HG02943 (cell line): ENCODE measurements around the gene RAPGEF4.
"Not testable (repeated sequence)": the region's sequence is repeated elsewhere in the genome, so short reads cannot be mapped to it uniquely, and the experiment has no call there.

ENCODE experiments used
- ATAC-seq: cut with Tn5 transposase; IDR thresholded peaks from one replicate; pipeline ENCODE4 v1.9.1; 2021; ENCODE audit warnings: mild to moderate bottlenecking, low read depth, moderate library complexity; ENCODE audit not compliant: unreplicated experiment

The RAPGEF4 gene

DNA sequence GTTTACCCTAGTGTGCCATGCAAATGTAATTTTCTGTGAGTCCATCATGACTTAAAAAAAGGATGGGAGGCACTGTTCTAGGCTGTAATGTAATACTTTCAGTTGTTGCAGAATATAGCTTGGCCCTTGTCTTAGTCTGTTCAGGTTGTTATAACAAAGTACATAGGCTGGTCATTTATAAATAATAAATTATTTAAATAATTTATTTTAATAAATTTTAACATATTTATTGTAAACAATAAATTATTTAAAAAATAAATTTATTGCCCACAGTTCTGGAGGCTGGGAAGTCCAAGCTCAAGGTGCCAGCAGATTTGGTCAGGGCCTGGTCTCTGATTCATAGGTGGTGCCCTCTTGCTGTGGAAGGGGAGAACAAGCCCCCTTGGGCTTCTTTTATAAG is 35.2 kb downstream of the RAPGEF4 start:
- ATAC-seq, result no peak

DNA sequence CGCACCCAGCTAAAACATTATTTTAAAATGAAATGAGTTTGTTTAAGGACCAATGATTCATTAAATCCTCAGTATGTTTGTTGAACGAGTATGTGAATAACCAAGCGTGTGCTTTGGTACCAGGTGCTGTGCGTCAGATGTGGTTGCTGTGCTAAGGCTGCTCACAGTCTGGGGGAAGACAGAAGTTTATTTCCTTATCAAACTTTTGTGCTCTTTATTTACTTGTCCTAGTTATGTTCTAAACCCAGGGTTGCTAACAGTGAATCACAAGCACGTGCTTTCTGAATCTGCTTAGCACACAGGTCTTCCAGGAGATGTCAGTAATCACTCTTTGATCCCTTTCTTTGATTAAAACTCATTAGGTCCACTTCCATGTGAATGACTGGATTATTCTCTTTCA is 37.0 kb downstream of the RAPGEF4 start:
- no peak for ATAC-seq

- no peak for ATAC-seq
Observed at GRCh38 chr2:172774302-172774701, 38.7 kb downstream of the RAPGEF4 start.

GRCh38 chr2:172775319-172775718 is 39.7 kb downstream of the RAPGEF4 start:
- ATAC-seq, result no peak

DNA sequence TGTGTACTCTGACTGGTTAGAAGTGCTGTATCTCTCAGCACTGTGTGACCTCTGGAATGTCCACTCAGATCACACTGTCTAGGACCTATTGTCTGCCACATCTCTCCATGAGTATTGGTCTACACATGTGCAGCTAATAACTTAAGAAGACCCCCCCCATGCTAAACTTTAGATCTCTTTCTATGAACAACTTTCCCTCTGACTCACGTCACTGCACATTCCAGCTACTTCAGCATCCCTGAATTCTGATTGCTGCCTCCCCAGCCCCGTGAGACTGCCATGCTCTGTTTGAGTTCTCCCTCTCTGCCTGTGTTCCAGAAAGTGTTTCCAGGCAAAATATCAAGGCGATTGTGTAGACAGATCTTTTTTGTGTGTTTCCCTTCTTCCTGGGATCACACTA is 41.8 kb downstream of the RAPGEF4 start:
- no peak for ATAC-seq

DNA sequence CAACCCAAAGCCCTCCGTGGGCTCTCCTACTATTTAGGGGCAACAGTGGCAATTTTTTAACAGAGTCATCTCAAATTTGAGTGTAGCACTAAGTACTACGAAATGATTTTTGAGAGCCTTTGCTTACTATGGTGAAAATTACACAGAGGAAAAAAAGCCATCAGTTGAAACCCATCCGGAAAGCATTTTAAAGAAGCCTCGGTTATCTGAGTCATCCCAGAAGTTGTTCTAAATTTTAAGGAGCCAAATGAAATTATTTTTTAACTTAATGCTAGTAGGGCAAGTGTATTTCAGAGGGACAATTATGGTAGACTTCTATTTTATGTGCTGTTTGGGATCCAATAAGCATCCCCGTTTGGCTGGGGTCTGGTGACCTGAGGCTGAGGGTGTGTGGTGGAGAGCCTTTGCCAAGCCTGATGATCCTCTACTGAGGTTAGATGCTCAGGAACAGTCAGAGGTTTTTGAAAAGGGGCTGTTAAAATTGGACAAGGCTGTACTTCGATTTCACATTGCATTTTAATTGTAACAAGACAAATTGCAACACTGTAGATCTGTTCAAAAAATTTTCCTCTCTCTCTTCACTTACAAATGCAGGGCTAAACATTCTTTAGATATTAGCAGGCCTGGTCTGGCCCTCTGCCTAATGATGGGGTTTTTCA is 47.0 kb downstream of the RAPGEF4 start:
- no peak for ATAC-seq

DNA sequence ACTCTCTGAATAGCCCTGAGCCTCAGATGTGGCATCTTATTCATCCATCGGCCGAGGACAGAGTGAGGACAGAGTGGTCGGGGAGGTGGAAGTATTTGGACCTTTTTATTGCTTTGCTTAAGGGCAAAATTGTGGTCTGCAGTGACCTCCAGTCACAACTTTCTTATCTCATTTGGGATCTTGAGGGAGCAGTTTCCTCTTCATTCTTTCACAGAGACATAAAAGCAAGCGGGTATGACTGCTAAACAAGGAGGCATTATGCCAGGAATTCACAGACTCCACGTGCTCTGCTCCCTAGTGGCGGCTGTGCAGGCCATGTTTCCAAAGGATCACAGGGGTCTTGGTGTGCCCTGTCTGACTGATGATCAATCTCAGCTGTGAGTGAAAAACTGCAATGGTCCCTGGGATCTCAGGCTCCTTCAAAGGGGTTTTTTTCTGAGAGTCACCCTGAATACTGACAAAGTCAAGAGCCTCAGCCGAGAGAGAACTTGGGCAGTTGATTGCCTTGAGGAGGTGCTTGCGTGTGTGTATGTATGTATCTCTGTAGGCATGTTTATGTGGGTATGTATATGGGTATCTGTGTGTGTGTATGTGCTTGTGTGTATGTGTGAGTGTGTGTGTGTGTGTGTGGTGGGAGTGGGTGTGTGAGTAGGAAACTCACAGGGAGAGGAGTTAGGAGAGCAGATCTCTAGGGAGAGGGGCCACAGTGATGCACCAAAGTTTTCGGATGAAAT is 47.7 kb downstream of the RAPGEF4 start:
- no peak for ATAC-seq

- no peak for ATAC-seq
Observed at GRCh38 chr2:172788871-172789270, 53.2 kb downstream of the RAPGEF4 start.

- no peak for ATAC-seq
Observed at GRCh38 chr2:172790404-172790803, 54.8 kb downstream of the RAPGEF4 start.

DNA sequence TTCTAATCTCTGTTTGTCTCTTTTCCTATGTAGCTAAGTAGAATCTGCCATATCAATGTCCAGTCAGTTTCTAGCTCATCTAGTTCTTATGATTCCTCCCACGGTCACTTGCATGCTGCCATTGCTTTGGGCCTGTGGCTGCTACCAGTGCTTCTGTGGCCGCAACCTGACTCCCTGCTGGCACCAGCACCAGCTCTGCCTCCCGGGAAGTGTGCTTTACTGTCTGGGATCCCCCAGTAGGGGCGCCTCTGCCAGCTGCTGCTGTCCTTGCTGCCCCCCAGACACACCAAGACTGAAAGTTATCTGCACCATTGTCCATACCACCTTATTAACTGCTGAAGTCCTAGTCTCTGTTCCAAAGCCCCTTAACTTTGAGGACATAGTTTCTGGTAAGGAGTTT is 56.3 kb downstream of the RAPGEF4 start:
- no peak for ATAC-seq

DNA sequence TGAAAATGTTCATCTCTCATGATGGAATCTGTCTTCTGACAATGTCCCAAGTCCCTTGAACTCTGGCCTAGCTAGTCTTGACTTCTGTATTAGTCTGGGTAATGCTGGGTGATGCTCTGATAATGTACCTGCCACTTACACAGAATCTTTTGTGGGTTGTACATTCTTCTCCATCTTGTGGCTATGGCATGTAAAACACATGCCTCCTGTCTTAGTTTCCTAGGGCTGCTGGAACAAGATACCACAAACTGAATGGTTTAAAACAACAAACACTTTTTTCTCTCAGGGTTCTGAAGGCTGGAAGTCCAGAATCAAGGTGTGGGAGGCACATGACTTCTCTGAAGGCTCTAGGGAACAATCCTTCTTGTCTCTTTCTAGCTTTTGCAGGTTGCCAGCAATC is 57.1 kb downstream of the RAPGEF4 start:
- no peak for ATAC-seq

DNA sequence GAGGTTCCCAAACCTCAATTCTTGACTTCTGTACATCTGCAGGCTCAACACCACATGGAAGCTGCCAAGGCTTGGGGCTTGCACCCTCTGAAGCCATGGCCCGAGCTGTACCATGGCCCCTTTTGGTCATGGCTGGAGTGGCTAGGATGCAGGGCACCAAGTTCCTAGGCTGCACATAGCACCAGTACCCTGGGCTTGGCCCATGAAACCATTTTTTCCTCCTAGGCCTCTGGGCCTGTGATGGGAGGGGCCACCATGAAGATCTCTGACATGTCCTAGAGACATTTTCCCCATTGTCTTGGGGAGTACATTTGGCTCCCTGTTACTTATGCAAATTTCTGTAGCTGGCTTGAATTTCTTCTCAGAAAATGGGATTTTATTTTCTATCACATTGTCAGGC is 67.7 kb downstream of the RAPGEF4 start:
- not testable (repeated sequence) for ATAC-seq

DNA sequence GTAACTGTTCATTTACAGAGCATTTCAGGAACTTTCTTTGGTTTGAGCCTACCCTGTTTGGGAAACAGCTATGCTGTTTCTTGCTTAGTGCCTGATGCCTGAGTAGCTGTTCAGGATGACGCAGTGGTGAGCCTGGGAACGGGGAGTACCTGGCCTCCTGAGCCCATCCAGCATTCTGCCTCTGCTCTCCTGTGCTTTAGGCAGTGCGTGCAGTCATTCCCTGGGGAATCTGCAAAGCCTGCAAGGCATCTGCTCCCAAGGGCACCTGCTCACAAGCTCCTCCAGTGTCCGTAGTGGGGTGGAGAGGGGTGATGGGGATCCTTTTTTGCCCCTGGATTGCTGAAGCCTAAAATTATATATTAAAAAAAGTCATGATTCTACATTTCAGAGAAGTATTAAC is 68.8 kb downstream of the RAPGEF4 start:
- no peak for ATAC-seq

- no peak for ATAC-seq
Observed at GRCh38 chr2:172806493-172806892, 70.8 kb downstream of the RAPGEF4 start.

GRCh38 chr2:172806996-172807395 is 71.4 kb downstream of the RAPGEF4 start:
- ATAC-seq, result no peak

GRCh38 chr2:172808156-172808555 is 72.5 kb downstream of the RAPGEF4 start:
- ATAC-seq, result no peak

DNA sequence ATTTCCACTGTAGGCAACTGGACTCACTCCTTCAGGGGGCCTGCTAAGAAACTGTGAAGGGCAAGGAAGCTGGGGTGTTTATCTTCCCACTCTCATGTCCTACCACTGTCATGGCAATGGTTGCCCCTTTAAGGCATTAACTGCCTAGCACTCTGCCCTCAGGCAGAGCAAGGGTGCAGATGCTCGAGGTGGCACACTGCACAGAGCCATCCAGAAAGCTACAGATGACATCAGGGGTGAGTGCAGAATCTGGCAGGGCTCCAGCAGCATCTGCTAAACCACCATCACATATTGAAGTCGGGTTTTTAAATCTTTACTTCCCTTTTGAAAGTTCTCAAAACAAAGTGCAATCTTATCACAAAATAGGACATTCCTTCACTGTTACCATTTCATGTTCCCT is 75.4 kb downstream of the RAPGEF4 start:
- ATAC-seq, result no peak

DNA sequence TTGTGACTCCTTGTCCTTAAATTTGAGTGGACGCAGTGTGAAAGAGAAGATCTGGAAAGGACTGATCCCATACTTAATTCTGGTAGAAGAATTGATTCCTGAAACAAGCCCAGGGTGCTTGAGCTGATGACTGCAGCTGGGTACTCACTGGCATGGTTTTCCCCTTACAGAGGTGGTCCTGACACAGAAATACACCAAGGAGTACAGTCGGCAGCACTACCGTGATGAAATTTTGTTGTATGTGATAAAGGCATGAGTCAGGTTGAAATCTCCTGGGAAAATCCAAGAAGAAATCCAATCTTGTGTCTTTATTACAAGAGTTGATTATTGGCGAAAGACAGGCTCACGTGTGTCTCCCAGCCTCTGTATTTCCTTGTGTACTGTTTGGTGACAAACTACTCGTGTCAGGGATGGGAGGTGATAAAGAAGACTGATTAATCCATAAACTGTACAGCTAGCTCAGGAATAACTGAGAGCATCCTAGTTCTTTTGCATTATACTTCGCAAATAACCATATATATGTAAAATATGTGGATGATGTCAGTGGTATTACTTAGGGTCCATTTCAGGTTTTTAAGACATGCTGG is 76.6 kb downstream of the RAPGEF4 start:
- no peak for ATAC-seq

- no peak for ATAC-seq
Observed at GRCh38 chr2:172813314-172813888, 77.8 kb downstream of the RAPGEF4 start.

- no peak for ATAC-seq
Observed at GRCh38 chr2:172817411-172817810, 81.8 kb downstream of the RAPGEF4 start.

GRCh38 chr2:172819943-172820342 is 84.3 kb downstream of the RAPGEF4 start:
- ATAC-seq, result no peak
